HepG2 (cell line): ENCODE measurements around the gene ATP9A. TPM values are rescaled to one million over a fixed set of nuclear protein-coding genes. Genes with fewer than 3 reads are reported as not detected.

ENCODE experiments used
- CBX2 ChIP-seq, 2 experiments: fragments of 200-600 bp in 1 of 2; sonication (generic); formaldehyde crosslinking in 1 of 2; IDR thresholded peaks; 2 replicates each; pipeline versions ENCODE4 v1.7.0 to v1.8.1; 2018 to 2022; ENCODE audit warnings: low read depth in 2 of 2, low read length in 1 of 2, mild to moderate bottlenecking in 1 of 2, missing genetic modification reagents in 1 of 2
- ETV6 ChIP-seq: sonication (generic); formaldehyde crosslinking; conservative IDR thresholded peaks from 2 replicates; pipeline ENCODE4 v1.4.0; 2020; ENCODE audit warnings: missing genetic modification reagents
- FLYWCH1 ChIP-seq: sonication (generic); formaldehyde crosslinking; IDR thresholded peaks from 2 replicates; pipeline ENCODE4 v1.8.1; 2023; ENCODE audit warnings: mild to moderate bottlenecking, missing genetic modification reagents
- SOX6 ChIP-seq, 2 experiments: fragments of 450-650 bp in 1 of 2; sonication (generic) in 1 of 2; formaldehyde crosslinking in 1 of 2; IDR thresholded peaks; 2 replicates each; pipeline versions ENCODE4 v1.4.0 to v1.6.1; 2017 to 2020; ENCODE audit warnings: antibody characterized with exemption in 1 of 2, mild to moderate bottlenecking in 1 of 2, missing genetic modification reagents in 1 of 2
- TEAD2 ChIP-seq: sonication (generic); formaldehyde crosslinking; IDR thresholded peaks from 2 replicates; pipeline ENCODE4 v1.9.0; 2021; ENCODE audit warnings: missing genetic modification reagents
- ZNF556 ChIP-seq: sonication (generic); formaldehyde crosslinking; IDR thresholded peaks from 2 replicates; pipeline ENCODE4 v1.4.0; 2020; ENCODE audit warnings: mild to moderate bottlenecking, missing genetic modification reagents, borderline replicate concordance
- ZNF607 ChIP-seq: sonication (generic); formaldehyde crosslinking; IDR thresholded peaks from 2 replicates; pipeline ENCODE4 v1.5.1; 2020; ENCODE audit warnings: missing genetic modification reagents, mild to moderate bottlenecking, borderline replicate concordance
- ZSCAN12 ChIP-seq: sonication (generic); formaldehyde crosslinking; IDR thresholded peaks from 2 replicates; pipeline ENCODE4 v1.9.0; 2021; ENCODE audit warnings: mild to moderate bottlenecking, missing genetic modification reagents
- polyA plus RNA-seq, 8 experiments: library from polyadenylated mRNA; depleted of rRNA in 3 of 8; stranded (reverse) in 7 of 8; unstranded in 1 of 8; fragments of >200 nt; fragmentation: Illumina TruSeq in 4 of 8; extraction: Trizol in 4 of 8; gene quantifications; 2 replicates each; pipeline versions ENCODE4 v1.2.1 to v1.2.3, GENCODE V29; 2011 to 2016; ENCODE audit warnings: low read depth in 4 of 8, missing spikeins in 1 of 8, mixed read lengths in 1 of 8; ENCODE audit not compliant: insufficient read depth in 1 of 8
- total RNA-seq, 5 experiments: library from RNA; depleted of rRNA; stranded (reverse); fragments of >200 nt; fragmentation: Illumina TruSeq; extraction: Trizol; gene quantifications; 2 replicates each; pipeline ENCODE4 v1.2.3, GENCODE V29; 2016; ENCODE audit warnings: low read depth in 1 of 5
- TF ChIP-seq, protein P1 (sequence below): sonication (generic); formaldehyde crosslinking; IDR thresholded peaks from 2 replicates; pipeline ENCODE4 v1.5.1; 2020; ENCODE audit warnings: mild to moderate bottlenecking, missing genetic modification reagents, moderate library complexity
- TF ChIP-seq, protein P2 (sequence below): sonication (generic); formaldehyde crosslinking; IDR thresholded peaks from 2 replicates; pipeline ENCODE4 v1.5.0; 2020; ENCODE audit warnings: missing genetic modification reagents
- TF ChIP-seq, protein P3 (sequence below): sonication (generic); formaldehyde crosslinking; IDR thresholded peaks from 2 replicates; pipeline ENCODE4 v1.4.0; 2020; ENCODE audit warnings: missing genetic modification reagents, borderline replicate concordance
- TF ChIP-seq, protein P4 (sequence below): sonication (generic); formaldehyde crosslinking; IDR thresholded peaks from 2 replicates; pipeline ENCODE4 v1.4.0; 2020; ENCODE audit warnings: mild to moderate bottlenecking, missing genetic modification reagents
- TF ChIP-seq, protein P5 (sequence below): sonication (generic); formaldehyde crosslinking; IDR thresholded peaks from 2 replicates; pipeline ENCODE4 v1.4.0; 2020; ENCODE audit warnings: missing genetic modification reagents, borderline replicate concordance

The ATP9A gene
- total and polyA plus RNA-seq, 2 of the 13 experiments (the other 11 are each of a cell fraction or from before 2014, with no cell fraction given) = 11.8 to 18.5 TPM

DNA sequence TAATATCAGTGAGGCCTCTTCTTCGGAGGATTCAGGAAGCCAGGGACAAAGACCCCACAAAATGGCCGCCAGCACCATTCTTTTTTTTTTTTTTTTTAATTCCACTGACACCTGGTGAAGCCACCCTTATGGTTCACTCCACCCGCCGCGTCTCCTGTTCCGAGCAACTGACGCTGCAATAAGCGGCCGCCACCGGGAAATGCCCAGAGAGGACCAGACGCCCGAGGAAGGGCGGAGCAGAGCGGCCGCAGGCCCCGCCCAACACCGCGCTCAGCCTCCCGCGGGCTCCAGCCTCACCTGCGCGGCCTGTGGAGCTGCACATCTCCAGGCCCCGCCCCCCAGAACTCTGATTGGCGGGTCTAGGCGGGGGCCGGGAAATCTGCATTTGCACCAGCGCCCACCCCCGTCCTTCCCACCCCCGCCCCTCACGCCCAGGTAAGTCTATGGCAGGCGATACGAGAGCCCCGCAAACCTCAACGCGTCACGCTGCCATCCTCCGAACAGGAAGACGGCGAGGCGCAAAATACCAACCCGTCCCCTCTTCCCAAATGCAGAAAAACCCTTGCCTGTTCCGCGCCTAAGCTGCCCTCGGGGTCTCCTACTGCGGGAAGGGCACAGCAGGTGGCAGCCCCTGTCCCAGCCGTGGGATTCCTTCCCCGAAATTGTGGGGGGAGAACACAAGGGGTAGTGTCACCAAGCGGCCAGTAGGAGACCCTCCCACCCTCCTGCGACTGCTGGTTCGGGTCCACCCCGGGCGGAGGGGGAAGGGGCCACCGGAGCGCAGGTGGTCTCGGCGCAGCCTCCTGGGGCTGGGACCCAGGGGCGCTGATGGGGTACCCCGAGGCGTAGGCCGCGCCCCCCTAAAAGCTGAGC, 960 bp downstream of the ATP9A start (continued):
- TF ChIP-seq CBX2 (IDR thresholded peaks at IDR 0.05; ENCODE audit: low read depth, low read length) (no peak), CBX2 (CRISPR knock-in tag; IDR thresholded peaks at IDR 0.05; ENCODE audit: low read depth) (no peak), ZNF556 (CRISPR knock-in tag) (no peak), FLYWCH1 (CRISPR knock-in tag) (no peak; the same call in 1 of the 2 replicates), TEAD2 (CRISPR knock-in tag) (no peak), ETV6 (CRISPR knock-in tag) (no peak), SOX6 (IDR thresholded peaks at IDR 0.05) (no peak), SOX6 (CRISPR knock-in tag; IDR thresholded peaks at IDR 0.05) (0 out of 2 replicates have a peak, but pooled peaks have one; percentile 40), ZNF607 (CRISPR knock-in tag) (peak; percentile 45; the same call in 1 of the 2 replicates), ZSCAN12 (CRISPR knock-in tag) (no peak)
- TF ChIP-seq, protein P1, sequence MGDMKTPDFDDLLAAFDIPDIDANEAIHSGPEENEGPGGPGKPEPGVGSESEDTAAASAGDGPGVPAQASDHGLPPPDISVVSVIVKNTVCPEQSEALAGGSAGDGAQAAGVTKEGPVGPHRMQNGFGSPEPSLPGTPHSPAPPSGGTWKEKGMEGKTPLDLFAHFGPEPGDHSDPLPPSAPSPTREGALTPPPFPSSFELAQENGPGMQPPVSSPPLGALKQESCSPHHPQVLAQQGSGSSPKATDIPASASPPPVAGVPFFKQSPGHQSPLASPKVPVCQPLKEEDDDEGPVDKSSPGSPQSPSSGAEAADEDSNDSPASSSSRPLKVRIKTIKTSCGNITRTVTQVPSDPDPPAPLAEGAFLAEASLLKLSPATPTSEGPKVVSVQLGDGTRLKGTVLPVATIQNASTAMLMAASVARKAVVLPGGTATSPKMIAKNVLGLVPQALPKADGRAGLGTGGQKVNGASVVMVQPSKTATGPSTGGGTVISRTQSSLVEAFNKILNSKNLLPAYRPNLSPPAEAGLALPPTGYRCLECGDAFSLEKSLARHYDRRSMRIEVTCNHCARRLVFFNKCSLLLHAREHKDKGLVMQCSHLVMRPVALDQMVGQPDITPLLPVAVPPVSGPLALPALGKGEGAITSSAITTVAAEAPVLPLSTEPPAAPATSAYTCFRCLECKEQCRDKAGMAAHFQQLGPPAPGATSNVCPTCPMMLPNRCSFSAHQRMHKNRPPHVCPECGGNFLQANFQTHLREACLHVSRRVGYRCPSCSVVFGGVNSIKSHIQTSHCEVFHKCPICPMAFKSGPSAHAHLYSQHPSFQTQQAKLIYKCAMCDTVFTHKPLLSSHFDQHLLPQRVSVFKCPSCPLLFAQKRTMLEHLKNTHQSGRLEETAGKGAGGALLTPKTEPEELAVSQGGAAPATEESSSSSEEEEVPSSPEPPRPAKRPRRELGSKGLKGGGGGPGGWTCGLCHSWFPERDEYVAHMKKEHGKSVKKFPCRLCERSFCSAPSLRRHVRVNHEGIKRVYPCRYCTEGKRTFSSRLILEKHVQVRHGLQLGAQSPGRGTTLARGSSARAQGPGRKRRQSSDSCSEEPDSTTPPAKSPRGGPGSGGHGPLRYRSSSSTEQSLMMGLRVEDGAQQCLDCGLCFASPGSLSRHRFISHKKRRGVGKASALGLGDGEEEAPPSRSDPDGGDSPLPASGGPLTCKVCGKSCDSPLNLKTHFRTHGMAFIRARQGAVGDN = peak; percentile 85
- TF ChIP-seq, protein P2, sequence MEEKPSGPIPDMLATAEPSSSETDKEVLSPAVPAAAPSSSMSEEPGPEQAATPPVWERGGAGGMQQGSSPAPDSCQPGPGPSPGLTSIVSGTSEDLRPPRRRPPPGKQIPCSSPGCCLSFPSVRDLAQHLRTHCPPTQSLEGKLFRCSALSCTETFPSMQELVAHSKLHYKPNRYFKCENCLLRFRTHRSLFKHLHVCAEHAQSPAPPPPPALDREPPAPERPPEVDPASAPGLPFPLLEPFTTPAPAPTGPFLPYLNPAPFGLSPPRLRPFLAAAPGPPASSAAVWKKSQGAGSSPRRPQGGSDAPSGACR (CRISPR knock-in tag) = peak; percentile 73; the same call in 1 of the 2 replicates
- TF ChIP-seq, protein P3, sequence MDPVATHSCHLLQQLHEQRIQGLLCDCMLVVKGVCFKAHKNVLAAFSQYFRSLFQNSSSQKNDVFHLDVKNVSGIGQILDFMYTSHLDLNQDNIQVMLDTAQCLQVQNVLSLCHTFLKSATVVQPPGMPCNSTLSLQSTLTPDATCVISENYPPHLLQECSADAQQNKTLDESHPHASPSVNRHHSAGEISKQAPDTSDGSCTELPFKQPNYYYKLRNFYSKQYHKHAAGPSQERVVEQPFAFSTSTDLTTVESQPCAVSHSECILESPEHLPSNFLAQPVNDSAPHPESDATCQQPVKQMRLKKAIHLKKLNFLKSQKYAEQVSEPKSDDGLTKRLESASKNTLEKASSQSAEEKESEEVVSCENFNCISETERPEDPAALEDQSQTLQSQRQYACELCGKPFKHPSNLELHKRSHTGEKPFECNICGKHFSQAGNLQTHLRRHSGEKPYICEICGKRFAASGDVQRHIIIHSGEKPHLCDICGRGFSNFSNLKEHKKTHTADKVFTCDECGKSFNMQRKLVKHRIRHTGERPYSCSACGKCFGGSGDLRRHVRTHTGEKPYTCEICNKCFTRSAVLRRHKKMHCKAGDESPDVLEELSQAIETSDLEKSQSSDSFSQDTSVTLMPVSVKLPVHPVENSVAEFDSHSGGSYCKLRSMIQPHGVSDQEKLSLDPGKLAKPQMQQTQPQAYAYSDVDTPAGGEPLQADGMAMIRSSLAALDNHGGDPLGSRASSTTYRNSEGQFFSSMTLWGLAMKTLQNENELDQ (CRISPR knock-in tag) = no peak; the same call in 1 of the 2 replicates
- TF ChIP-seq, protein P4, sequence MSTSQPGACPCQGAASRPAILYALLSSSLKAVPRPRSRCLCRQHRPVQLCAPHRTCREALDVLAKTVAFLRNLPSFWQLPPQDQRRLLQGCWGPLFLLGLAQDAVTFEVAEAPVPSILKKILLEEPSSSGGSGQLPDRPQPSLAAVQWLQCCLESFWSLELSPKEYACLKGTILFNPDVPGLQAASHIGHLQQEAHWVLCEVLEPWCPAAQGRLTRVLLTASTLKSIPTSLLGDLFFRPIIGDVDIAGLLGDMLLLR (CRISPR knock-in tag) = no peak
- TF ChIP-seq, protein P5, sequence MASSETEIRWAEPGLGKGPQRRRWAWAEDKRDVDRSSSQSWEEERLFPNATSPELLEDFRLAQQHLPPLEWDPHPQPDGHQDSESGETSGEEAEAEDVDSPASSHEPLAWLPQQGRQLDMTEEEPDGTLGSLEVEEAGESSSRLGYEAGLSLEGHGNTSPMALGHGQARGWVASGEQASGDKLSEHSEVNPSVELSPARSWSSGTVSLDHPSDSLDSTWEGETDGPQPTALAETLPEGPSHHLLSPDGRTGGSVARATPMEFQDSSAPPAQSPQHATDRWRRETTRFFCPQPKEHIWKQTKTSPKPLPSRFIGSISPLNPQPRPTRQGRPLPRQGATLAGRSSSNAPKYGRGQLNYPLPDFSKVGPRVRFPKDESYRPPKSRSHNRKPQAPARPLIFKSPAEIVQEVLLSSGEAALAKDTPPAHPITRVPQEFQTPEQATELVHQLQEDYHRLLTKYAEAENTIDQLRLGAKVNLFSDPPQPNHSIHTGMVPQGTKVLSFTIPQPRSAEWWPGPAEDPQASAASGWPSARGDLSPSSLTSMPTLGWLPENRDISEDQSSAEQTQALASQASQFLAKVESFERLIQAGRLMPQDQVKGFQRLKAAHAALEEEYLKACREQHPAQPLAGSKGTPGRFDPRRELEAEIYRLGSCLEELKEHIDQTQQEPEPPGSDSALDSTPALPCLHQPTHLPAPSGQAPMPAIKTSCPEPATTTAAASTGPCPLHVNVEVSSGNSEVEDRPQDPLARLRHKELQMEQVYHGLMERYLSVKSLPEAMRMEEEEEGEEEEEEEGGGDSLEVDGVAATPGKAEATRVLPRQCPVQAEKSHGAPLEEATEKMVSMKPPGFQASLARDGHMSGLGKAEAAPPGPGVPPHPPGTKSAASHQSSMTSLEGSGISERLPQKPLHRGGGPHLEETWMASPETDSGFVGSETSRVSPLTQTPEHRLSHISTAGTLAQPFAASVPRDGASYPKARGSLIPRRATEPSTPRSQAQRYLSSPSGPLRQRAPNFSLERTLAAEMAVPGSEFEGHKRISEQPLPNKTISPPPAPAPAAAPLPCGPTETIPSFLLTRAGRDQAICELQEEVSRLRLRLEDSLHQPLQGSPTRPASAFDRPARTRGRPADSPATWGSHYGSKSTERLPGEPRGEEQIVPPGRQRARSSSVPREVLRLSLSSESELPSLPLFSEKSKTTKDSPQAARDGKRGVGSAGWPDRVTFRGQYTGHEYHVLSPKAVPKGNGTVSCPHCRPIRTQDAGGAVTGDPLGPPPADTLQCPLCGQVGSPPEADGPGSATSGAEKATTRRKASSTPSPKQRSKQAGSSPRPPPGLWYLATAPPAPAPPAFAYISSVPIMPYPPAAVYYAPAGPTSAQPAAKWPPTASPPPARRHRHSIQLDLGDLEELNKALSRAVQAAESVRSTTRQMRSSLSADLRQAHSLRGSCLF (CRISPR knock-in tag) = no peak
